ENCODE data around the gene PIK3CD.
"Not testable (repeated sequence)": the region's sequence is repeated elsewhere in the genome, so short reads cannot be mapped to it uniquely, and the experiment has no call there.

Gene PIK3CD

DNA sequence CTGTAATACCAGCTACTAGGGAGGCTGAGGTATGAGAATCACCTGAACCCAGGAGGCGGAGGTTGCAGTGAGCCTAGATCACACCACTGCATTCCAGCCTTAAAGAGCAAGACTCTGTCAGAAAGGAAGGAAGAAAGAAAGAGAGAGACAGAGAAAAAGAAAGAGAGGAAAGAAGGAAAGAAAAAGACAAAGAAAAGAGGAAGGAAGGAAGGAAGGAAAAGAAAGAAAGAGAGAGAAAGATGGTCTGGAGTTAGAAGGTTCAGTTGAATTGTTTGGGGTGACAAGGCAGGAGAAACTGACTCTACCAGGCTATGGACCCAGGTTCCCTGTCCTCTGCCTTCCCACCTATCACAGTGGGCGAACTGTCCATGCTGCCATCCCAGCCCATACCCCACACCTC is 27.4 kb upstream of the PIK3CD start:
- no peak for DNase-seq

DNA sequence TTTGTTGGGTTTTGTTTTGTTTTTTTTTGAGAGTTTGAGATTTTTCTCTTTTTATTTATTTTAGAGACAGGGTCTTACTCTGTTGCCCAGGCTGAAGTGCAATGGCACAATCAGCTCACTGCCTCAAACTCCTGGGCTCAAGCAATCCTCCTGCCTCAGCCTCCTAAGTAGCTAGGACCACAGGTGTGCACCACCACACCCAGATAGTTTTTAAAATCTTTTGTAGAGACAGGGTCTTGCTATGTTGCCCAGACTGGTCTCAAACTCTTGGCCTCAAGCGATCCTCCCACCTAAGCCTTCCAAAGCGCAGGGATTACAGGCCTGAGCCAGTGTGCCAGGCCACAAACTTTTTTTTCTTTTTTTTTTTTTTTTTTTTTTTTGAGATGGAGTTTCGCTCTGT is 26.5 kb upstream of the PIK3CD start:
- DNase-seq, result not testable (repeated sequence)

DNA sequence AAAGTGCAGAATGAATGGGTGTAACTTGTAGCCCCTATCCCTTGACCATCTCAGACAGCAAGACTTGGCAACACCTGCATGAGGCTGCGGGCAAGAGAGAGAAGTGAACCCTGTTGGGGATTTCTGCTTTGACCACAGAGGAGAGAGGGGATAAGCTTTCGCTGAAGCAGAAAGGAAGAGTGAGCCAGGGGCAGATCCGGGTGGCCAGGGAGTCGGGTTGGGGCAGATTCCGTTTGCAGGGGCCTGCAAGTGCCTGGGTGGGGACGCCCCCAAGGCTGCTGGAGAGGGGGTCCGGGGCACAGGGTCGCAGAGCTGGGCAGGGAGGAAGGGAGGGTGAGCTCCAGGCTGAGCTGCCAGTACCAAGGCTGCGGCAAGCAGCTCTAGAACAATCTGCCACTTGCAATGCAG is 25.3 kb upstream of the PIK3CD start:
- DNase-seq, result no peak

DNA sequence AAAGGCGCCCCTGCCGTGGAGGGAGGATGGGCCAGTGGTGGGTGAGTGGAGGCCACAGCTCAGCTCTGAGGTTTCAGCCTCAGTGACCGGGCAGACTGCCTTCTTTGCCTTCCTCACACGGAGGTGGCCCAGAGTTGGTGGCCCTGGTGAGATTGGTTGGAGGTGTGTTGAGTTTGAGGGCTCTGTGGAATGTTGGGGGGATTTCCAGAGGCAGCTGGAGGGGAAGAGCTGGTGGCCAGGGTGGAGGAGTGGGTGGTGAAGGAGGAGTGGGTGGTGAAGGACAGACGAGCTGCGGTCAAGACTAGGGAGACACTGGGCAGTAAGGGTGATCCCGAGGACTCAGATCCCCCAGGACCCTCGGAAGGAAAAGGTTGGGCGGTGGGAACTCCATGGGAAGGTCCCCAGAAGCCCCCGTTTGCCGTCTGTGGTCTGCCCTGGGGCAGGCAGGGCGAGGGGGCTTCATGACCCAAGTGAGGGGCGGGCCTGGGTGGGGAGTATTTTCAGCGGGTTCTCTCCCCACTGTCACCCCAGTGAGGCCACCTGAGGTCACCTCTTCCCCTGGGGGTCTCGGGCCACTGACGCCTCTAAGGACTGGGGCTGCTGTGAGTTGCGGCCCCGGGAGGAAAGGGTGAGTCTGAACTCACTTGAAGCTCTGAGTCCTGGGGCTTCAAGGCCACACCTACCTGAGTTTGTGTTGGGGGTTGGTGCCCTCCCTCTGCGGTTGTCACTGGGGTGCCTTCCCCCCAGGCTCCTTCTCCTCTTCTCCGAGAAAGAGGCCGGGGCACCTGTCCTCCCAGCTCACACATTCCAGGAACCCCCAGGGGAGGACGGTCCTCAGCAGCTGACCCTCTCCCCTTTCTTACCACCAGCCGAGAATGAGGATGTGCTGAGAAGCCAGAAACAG is 22.7 kb upstream of the PIK3CD start:
- no peak for DNase-seq

DNA sequence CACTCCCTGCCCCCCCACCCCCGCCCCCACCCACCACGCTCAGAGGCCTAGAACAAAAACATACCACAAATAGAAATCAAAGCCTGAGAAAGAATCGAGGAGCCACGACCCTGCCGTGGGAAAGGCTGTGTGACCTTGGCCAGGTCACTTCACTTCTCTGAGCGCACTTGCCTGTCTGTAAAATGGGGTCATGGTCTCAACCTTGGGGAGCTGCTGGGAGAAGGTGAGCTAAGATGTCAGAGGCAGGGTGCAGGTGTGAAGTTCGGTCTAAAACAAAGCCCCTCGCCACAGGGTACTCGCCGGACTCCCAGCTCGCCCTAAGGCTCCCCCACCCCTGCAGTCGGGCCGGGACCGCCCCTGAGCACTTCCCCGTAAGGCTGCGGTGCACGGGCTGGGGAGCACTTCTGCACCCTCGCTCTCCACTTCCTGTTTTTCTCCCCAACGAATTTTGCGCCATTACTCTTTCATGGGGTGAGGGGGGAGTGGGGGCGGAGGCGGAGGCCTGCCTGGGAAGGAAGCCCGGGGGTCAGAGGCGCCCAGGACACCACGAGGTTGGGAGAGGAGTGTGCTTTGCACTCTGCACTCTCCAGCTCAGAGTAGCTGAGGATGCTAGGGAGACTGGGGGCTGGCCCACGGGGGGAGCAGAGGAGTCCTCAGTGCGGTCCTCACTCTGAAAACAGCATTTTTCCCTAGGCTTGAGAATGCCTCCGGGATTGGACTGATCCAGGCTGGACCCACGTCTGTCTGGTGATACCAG is 21.9 kb upstream of the PIK3CD start:
- DNase-seq, result no peak

DNA sequence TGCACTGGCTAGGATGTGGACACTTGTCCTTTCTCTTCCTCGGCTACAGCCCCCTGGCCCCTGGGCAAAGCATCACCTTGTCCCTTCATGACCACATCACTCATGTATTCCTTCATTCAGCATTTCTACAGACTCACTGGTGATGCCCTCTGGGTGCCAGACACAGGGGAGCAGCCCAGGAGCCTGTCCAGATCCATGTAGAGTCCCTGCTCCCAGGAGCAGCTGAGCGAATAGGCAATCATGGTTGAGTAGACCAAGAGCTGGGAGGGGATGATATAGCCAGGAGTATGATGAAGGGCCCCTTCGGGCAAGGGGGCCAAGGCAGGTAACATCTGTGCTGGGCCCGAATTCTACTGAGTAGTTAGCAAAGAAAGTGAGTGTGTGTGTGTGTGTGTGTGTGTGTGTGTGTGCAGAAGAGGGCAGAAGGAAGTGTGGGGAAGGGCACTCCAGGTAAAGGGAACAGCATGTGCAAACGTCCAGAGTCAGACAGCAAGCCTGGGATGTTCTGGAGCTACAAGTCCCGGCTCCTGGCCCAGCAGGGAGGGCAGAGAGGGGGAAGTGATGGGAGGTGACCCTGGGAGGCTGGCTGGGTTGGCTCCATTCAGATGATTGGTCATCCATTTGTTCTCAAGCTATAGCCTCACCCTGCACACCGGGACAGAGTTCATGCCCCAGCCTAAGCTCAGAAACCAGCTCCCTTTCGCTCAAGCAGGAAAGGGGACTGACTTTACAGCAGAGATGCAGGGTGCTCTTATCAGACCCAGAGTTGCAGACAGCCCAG is 21.0 kb upstream of the PIK3CD start:
- no peak for DNase-seq

DNA sequence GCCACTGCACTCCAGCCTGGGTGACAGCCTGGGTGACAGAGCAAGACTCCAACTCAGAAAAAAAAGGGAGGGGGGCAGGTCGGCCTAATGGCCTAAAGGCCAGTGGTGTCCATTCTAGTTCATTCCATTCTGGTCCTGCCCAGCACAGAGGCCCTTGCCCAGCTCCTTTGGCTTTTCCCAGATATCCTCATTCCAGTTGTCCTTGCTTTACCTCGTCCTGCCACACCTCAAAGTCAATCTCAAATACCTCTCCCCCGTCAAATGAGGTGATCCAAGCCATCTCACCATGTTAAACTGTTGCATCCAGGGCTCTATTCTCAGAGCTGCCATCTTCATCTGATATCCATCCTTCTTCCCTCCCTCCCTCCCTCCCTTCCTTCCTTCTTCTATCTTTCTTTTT is 19.9 kb upstream of the PIK3CD start:
- no peak for DNase-seq

DNA sequence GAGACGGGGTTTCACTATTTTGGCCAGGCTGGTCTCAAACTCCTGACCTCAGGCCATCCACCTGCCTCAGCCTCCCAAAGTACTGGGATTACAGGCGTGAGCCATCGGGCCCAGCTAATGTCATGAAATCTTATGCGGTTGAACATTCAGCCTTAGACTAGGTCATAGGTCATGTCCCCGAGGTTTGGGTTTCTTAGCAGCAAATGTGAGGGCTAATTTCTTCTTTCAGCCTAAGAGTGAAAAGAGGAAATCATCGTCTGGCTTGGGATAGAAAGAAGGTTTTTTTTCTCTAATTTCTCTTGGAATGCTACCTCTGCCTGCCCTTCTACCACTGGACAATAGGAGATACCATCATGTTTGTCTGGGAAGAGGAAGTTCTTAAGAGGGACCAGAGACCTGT is 18.0 kb upstream of the PIK3CD start:
- no peak for DNase-seq

DNA sequence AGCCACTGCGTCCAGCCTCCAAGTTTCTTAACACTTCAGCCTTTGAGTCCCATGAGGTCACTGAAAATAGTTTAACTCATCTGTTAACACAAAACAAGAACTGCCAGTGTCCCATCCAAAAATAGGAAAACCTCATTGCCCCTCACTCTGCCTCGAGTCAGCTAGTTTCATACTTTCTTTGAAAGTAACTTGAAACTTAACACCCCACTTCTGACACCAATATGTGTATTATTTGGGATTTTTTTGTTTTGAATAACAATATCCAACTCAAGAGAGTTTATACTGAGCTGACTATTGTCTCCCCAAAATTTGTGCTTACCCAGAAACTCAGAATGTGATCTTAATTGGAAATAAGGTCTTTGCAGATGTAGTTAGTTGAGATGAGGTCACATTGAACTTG is 16.9 kb upstream of the PIK3CD start:
- DNase-seq, result no peak

DNA sequence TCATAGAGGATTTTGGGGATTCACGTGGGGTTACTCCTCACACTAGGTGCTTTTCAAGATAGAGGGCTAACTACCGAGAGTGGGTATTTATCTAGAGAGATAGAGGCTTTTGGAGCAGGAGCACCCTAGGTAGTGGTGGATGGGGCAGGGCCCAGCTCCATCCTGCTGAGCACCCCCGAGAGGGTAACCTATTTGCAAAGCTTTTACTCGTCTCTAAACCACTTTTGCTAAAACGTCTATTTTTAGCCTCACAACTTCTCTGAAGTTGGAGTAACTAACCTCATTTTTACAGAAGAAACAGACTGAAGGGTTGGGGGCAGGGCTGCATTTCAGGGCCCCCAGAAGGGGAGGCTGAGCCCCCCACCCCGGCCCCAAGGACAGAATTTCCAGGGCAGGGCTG is 12.3 kb upstream of the PIK3CD start:
- no peak for DNase-seq

DNA sequence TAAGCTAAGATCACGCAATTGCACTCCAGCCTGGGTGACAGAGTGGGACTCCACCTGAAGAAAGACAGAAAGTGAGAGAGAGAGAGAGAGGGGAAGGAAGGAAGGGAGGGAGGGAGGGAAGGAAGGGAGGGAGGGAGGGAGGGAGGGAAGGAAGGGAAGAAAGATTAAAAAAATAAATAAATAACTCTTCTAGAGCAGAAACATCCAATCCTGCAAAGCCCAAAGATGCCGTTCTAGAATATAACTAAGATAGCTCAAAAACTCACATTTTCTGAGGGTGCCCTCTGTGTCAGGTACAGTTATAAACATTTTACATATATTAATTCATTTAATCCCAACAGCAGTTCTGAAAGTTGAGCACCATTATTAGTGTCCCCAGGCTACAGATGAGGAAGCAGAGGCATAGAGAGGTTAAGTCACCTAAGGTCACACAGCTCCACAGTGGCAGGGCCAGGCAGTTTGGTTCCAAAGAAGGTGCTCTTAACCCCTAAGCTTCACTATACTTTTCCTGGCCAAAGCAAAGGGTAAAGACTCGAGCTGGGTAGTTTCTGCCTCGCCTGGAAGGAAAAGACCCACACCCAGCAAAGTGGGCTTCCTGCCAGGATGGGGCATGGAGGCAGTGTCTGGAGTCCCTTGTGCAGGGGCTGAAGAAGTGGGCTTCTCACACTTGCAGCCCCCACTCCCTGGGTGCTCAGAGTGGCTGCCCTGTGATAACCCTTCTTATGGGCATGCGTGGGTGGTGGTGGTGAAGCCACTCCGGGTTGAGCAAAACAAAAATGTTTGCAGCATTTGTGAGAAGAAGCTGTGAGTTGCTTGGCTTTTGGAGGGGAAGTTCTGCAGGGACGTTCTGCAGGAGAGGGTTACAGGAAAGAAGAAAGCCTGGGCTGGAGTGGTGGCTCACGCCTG is 7.9 kb upstream of the PIK3CD start:
- DNase-seq, result no peak

DNA sequence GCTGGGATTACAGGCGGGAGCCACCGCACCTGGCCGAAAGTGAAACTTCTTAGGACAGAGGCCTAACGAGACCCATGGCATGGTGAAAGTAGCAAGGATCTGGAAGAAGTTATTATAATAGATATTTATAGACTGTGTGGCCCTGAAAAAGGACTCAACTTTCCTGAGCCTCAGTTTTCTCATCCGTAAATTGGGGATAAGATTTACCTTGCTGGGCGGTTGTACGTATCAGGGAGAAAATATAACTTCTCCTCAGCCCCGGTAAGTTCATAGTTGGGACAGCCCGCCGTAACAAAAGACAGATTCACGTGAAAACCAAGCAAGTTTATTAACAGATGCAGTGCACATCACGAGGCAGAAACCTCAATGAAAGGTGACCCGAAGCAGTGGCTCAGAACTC is 5.5 kb upstream of the PIK3CD start:
- no peak for DNase-seq

DNA sequence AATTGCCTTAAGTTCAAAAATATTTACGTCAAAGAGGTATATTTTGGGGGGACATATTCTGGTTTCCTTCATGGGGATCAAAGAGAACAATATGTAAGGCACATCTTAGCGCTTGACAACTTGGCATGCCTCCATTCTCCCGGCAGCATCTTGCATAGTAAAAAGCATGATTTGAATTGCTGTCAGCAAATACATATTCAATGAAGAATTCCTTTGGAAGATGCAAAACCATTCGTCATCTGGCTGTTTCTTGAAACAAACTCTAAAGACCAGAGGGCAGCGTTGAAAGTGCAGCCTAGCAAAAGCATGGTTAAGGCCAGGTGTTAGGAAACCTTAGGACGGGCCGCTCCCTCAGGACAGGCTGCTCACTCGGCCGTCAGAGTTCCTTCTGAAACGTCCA is 3.4 kb upstream of the PIK3CD start:
- DNase-seq, result no peak

DNA sequence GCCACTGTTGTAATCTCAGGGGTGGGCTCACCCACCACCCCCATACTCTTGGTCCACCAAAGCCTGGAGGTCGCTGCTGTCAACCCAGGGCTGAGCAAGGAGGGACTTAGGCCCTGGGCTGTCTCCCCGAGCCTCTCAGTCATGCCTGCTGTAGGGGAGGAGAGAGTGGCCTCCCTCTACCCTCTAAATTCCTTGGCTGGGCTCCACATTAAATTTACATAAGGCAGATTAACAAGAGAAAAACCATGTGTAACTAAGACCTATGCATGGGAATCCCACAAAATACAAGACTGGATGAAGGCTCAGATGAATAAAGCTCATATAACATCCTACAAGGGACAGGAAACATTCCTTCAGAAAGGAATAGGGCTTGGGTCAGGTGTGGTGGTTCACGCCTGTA is 1.8 kb upstream of the PIK3CD start:
- no peak for DNase-seq

DNA sequence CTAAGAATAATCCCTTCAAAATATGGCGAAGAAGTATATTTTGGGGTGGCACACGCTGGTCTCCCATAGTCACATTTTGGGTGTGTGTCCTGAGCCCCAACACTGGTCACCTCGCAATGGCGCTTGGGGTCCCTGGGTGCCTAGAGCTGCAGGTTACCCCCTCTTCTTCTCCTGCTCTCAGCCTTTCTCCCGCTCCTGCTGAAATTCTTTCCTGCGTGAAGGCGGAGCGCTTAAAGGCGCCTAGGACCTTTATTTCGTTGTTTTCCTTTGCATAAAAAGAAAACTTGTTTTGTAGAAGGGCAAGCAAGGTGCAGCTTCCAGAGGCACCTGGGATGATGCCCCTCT is 339 bp upstream of the PIK3CD start:
- DNase-seq, result no peak

DNA sequence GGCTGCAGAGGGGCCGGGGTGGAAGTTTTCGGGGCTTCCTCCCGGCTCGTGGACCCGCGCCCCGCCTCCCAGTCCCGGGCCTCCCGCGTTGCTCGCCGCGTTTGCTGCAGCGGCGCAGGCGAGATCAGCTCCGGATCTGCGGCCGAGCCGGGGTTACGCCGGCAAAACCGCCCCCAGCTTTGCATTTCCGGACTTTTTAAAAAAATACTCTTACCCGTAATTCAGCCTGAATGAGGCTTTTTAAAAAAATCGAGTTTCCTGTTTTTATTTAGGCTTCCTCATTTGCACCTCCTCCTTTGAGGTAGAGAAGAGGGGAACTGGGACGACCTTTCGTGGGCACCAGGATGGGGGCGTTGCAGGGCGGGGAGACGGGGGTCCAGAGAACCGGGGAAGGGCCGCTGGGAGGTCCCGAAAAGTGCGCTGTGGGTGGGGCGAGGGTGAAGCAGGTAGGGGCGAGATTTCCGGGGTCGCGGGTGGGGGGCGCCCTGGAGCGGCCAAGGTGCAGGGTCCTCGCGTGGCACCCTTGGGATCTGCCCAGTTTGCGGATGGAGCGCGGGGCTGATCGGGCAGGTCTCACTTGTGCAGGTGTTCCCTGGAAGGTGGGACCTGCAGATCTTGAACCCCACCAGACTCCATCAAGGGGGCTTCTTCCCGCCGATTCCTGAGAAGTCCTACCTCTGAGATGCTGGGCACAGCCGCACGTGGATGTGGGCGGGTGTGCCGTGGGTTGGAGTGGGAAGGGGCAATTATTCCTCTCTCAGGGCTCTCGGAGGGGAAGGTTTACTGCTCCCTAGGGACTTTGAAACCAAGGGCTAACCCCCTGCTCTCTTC is 1.1 kb downstream of the PIK3CD start:
- DNase-seq, result no peak

DNA sequence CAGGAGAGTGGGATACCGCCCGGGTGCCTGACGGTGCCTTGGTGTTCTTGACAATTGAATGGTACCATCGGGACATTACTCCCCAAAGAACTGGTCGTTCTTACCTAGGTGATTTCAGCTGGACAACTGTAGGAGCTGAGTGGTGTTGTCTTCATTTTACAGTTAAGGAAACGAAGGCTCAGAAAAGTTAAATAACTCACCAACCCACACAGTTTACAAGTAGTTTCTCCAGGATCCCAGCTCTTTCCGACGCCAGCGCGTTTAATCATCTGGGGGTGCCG is 1.6 kb downstream of the PIK3CD start:
- no peak for DNase-seq

DNA sequence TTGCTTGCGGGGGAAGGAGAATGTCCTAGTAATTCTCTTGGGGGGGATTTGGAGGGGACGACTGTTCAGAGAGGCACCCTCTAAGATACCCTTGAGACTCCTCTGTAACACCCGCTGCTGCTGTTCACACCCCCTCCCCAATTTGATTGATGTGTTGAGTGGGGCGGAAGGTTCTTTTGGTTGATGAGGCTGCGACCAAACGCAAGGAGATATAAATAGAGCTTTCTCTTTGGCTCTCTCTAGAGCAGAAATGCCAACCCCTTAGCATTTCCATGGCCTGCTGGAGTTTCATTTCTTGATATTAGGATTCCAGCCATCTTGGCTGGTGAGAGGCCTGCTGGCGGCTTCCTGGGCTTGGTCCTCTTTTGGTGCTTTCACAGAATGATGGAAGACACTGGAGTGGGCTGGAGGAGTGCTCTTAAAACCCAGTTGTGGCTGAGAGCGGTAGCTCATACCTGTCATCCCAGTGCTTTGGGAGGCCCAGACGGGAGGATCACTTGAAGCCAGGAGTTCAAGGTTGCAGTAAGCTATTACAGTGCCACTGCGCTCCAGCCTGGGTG is 2.0 kb downstream of the PIK3CD start:
- no peak for DNase-seq

DNA sequence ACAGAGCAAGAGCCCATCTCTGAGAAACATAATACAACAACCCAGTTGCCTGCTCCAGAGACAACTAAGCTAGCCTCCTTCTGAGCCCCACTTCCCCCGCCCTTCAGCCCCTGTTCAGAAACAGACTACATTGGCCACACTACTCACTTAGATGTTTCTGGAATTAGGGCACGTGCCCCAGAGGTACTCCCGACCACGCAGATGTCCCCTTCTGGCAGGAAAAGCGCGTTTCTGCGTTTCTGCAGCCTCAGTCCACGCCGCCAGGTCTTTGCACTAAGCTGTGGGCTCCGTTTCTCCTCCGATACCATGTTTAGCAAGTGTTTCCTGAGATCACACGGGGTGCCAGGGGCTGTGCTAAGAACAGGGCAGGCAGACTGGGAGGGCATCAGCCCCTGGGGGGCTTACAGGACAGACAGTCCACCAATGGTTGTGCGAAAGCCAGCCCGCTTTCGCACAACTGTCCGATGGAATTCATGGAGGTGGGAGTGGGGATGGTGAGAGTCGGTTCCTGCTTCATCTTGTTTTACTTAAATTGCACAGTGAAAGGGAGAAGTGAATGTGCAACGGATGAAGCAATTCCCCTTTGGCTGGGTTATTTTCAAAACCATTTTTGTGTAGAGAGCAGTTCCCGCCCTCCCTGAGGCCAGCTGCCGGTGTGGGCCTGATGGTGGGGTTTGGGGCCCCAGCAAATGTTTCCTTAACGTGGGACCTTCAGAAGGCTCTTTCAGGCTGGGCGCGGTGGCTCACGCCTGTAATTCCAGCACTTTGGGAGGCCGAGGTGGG is 2.7 kb downstream of the PIK3CD start:
- DNase-seq, result no peak

DNA sequence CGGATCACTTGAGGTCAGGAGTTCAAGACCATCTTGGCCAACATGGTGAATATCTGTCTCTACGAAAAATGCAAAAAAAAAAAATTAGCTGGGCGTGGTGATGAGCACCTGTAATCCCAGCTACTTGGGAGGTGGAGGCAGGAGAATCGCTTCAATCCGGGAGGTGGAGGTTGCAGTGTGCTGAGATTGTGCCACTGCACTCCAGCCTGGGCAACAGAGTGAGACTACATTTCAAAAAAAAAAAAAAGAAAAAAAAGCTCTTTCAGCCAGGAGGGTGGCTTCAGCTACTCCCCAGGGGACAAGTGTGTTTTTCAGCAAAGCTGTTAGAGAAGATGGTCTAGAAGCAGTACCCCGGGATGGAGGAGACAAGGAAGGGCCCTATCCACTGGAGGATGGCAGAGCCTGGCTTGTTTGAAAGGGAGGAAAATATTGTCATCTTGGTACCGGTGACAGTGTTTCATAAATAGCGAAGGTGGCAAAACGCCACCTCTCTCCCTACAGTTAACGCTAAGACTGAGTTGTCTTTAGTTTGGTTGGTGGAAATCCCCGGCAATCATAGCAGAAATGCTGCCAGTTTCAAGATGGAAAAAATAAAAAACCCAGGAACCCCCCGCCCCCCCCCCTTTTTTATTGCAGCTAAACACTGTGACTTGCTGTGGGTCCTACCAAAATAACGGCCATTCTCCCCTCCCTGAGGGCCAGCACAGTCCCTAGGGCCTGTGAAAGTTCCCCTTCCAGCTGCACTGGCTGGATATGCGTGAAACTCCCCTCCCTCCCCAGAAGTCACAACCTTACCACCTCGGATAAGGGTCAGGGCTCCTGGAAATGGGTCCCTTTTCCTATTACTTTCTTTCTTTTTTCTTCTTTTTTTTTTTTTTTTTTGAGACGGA is 3.5 kb downstream of the PIK3CD start:
- no peak for DNase-seq
